SK-N-SH (cell line): Measurements from ENCODE around the gene SOD3.

Experiments used
- CHD2 ChIP-seq: fragments of 150-350 bp; IDR thresholded peaks from 2 replicates; pipeline ENCODE4 v1.6.1; 2018; ENCODE audit warnings: low read length; ENCODE audit not compliant: partially characterized antibody
- CTCF ChIP-seq: fragments of 200-600 bp; sonication (generic); IDR thresholded peaks from 2 replicates; pipeline ENCODE4 v1.6.1; 2017; ENCODE audit warnings: antibody characterized with exemption, mild to moderate bottlenecking, moderate library complexity
- EP300 ChIP-seq, 2 experiments: IDR thresholded peaks; 2 replicates each; pipeline versions ENCODE4 v1.4.0 to v1.6.1; 2012; ENCODE audit warnings: borderline replicate concordance in 1 of 2, low read depth in 1 of 2, low read length in 1 of 2
- SIN3A ChIP-seq: IDR thresholded peaks from 2 replicates; pipeline ENCODE4 v1.6.1; 2012; ENCODE audit warnings: low read depth, mild to moderate bottlenecking, low read length, moderate library complexity, borderline replicate concordance

DNA sequence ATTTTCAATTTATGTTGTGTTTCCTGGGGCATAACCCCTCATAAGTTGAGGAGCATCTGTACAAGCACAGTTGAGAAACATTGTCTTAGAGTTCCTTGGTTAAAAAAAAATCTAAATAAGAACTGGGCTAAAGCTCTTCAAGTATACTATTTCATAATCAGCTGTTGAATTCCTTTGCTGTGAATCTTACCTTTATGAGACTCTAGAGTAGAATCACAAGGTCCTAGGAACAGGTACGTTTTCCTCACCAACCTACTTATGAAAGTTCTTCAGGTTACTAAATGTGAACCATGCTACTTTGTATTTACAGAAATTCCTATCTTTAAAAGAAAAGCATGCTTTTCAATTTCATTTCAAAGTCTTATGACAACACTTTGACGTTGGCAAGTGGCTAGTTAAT lies 20.9 kb upstream of the SOD3 start:
- TF ChIP-seq CTCF = no peak
- no peak for TF ChIP-seq EP300 (IDR thresholded peaks at IDR 0.05; ENCODE audit: borderline replicate concordance in 1 of 2, low read depth in 1 of 2, low read length in 1 of 2)
- TF ChIP-seq SIN3A = no peak
- no peak for TF ChIP-seq CHD2
